ENCODE measurements around the gene FGF9. TPM values are rescaled to one million over a fixed set of nuclear protein-coding genes. Genes with fewer than 3 reads are reported as not detected.
A peak's percentile ranks its signal among the peaks of the same experiment; 100 is the strongest.

The FGF9 gene
- total and polyA plus RNA-seq, 4 donors = 5.1 to 24.0 (median 16.4) TPM

DNA sequence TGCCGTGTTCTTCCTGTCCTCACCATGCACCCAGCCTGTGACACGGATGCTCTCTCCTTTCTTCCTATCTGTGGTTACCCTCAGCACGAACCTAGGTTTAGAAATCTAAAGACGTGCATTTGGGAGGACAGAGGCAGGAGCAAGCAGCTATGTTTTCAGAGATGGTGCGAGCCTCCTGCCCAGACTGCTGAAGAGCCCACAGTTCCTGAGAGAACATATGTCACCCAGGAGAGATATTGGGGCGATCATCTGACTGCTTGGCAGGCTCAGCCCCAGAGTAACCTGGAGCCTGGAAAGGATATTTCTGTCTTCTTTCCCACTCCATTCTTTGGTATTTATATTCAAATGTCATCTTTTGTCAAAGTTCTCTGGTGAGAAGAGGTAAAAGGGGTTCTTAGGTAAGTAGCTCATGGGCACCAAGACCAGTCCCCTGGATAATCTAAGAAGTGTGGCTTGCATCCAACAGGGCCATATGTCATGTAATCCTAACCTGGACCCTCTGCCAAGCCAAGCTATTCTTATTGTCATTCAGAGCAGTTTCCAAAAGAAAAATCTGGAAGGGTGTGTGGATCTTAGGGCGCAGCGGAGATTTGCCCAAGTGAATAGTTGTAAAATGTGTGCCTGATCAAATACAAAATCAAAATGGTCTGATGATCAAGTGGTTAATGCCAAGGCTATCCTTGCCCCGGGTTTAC is 59.5 kb downstream of the FGF9 start:
- Histone ChIP-seq H3K4me1 (ENCODE audit: control insufficient read depth, insufficient read depth, low read length) (peaks cover 2% of the 10 kb centered on the region), H3K36me3 (ENCODE audit: control insufficient read depth, insufficient read depth, low read length) (no peaks in the 10 kb centered on the region), H3K27ac (ENCODE audit: low read depth, low read length) (no peak overlapping the region), H3K9me3 (ENCODE audit: control insufficient read depth, insufficient read depth, low read length) (no peaks in the 10 kb centered on the region), H3K4me3 (ENCODE audit: low read depth, low read length) (no peak overlapping the region), H3K27me3 (ENCODE audit: control insufficient read depth, insufficient read depth, low read length) (no peaks in the 10 kb centered on the region)
- no peak for DNase-seq (ENCODE audit: low read depth in 4 of 6, low spot score in 6 of 6)
- WGBS (ENCODE audit: insufficient coverage) = 74% methylated on average over 4 of the region's 9 CpGs

DNA sequence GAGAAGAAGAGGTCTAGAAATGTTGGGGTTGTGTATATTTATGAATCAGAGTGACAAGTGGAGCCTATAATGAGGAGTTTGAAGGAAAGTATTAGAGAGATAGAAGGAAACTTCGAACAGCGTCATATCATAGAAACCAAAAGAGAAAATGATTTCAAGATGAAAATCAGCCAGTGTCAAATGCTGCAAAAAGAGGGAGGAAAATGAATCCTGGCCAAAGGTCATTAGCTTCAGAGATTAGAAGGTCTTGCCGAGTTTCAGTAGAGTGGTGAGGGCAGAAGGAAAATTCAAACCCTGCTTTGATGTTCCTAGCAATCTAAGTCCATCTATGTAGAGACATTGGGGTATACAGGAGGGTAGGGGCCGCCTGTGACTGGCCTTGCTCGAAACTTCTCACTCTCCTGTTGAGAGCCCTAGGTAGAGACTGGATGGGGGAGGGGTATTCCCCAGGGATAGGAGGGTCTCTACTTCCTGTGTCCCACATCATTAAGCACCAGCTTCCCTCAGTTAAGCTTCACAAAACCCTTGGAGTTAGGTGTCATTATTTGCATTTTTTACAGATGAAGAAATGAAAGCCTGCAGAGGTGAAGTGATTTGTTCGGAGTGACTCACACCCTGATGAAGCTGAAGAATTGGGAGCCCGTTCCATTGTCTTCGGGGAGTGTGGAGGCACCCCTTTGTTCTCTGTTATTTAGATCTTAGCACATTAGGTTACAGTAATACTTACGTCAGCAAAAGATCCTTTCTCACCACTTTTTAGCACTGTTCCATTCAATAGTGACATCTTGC is 62.8 kb downstream of the FGF9 start:
- Histone ChIP-seq H3K27me3 (ENCODE audit: control insufficient read depth, insufficient read depth, low read length) (no peaks in the 10 kb centered on the region), H3K4me3 (ENCODE audit: low read depth, low read length) (no peak overlapping the region), H3K27ac (ENCODE audit: low read depth, low read length) (no peak overlapping the region), H3K36me3 (ENCODE audit: control insufficient read depth, insufficient read depth, low read length) (no peaks in the 10 kb centered on the region), H3K9me3 (ENCODE audit: control insufficient read depth, insufficient read depth, low read length) (no peaks in the 10 kb centered on the region), H3K4me1 (ENCODE audit: control insufficient read depth, insufficient read depth, low read length) (peaks cover 24% of the 10 kb centered on the region)
- 79% methylated on average over 4 of the region's 9 CpGs for WGBS (ENCODE audit: insufficient coverage)
- DNase-seq (ENCODE audit: low read depth in 4 of 6, low spot score in 6 of 6) = no peak

DNA sequence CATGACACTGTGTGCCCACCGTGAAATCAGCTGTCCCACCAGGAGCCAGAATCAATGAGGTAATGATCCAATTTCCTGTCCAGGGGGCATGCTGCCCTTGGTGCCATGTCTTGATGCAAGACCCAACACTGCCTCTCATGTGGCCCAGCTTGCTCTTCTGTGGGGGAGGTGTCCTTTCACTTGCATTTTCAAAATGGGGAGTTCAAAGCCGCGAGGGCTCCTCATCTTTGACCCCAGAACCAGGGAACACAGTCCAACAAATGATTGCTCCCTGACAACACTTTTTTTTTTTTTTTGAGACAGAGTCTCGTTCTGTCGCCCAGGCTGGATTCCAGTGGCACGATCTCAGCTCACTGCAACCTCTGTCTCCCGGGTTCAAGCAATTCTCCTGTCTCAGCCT is 64.1 kb downstream of the FGF9 start:
- no peaks in the 10 kb centered on the region for H3K36me3 ChIP-seq (ENCODE audit: control insufficient read depth, insufficient read depth, low read length)

DNA sequence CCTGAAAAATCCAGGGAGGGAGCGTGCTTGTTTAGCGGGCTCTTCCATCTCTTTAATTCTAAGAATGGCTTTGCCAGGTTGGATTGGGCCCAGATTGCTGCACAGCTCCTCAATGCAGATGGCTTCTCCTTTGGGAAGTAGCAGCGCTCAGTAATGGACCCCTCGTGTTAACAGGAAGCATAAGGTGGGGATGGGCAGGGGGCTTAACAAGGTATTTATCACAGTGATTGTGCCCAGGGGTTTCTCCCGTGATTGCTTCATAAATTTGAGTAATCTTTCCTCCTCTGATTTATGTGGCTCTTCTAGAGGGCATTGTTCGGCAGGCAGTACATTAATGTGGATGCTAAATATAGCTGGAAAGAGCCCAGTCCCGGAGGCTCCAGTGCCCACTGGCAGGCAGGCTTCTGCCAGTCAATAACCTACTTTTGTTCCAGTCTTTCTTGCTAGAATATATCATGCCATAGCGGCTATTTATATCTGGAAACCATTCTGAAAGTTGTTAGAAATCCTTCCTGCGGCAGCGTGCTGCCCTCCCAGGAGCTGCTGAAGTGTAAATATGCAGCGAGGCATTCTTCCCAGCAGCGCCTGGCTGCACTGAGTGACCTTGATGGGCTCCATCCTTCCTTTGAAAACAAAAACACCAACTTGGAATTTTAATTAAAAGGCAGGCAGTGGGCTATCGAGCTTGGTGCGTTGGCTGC is 65.0 kb downstream of the FGF9 start:
- no peaks in the 10 kb centered on the region for H3K27me3 ChIP-seq (ENCODE audit: control insufficient read depth, insufficient read depth, low read length)
- peak overlapping the region; percentile 9 for H3K4me3 ChIP-seq (ENCODE audit: low read depth, low read length)
- H3K9me3 ChIP-seq (ENCODE audit: control insufficient read depth, insufficient read depth, low read length) = no peaks in the 10 kb centered on the region
- 7% methylated on average over 13 of the region's 14 CpGs for WGBS (ENCODE audit: insufficient coverage)
- H3K4me1 ChIP-seq (ENCODE audit: control insufficient read depth, insufficient read depth, low read length) = peaks cover 27% of the 10 kb centered on the region
- DNase-seq (ENCODE audit: low read depth in 4 of 6, low spot score in 6 of 6) = peak; percentile 36 to 94 (median 52)
- no peaks in the 10 kb centered on the region for H3K36me3 ChIP-seq (ENCODE audit: control insufficient read depth, insufficient read depth, low read length)
- no peak overlapping the region for H3K27ac ChIP-seq (ENCODE audit: low read depth, low read length)

More for the DNA sequence above, 64.1 kb downstream of the FGF9 start:
- DNase-seq (ENCODE audit: low read depth in 4 of 6, low spot score in 6 of 6) = no peak
- Histone ChIP-seq H3K27me3 (ENCODE audit: control insufficient read depth, insufficient read depth, low read length) (no peaks in the 10 kb centered on the region), H3K4me1 (ENCODE audit: control insufficient read depth, insufficient read depth, low read length) (peaks cover 27% of the 10 kb centered on the region), H3K4me3 (ENCODE audit: low read depth, low read length) (no peak overlapping the region), H3K9me3 (ENCODE audit: control insufficient read depth, insufficient read depth, low read length) (no peaks in the 10 kb centered on the region), H3K27ac (ENCODE audit: low read depth, low read length) (no peak overlapping the region)
- WGBS (ENCODE audit: insufficient coverage) = 91% methylated on average over 7 of the region's 7 CpGs

DNA sequence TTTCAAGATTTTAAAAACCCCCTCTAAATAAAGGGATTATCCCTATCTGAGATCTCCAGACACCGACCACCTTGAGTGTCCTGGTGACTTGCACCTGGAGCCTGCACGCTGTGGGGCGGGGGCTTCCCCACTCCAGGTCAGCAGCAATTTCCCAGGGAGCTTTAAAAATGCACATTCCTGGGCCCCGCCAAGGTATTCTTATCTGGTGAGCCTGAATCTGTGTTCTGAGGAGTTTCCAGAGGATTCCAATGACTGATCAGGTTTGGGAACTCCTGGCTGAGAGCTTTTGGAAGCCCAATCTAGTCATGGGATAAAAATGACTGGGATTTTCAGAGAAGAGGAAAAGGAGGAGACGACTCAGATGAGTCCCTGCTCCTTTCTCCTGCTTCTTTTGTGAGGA is 66.1 kb downstream of the FGF9 start:
- DNase-seq (ENCODE audit: low read depth in 4 of 6, low spot score in 6 of 6) = no peak
- Histone ChIP-seq H3K36me3 (ENCODE audit: control insufficient read depth, insufficient read depth, low read length) (no peaks in the 10 kb centered on the region), H3K9me3 (ENCODE audit: control insufficient read depth, insufficient read depth, low read length) (no peaks in the 10 kb centered on the region), H3K4me1 (ENCODE audit: control insufficient read depth, insufficient read depth, low read length) (peaks cover 27% of the 10 kb centered on the region), H3K4me3 (ENCODE audit: low read depth, low read length) (no peak overlapping the region), H3K27me3 (ENCODE audit: control insufficient read depth, insufficient read depth, low read length) (no peaks in the 10 kb centered on the region), H3K27ac (ENCODE audit: low read depth, low read length) (no peak overlapping the region)
- 91% methylated on average over 5 of the region's 5 CpGs for WGBS (ENCODE audit: insufficient coverage)

DNA sequence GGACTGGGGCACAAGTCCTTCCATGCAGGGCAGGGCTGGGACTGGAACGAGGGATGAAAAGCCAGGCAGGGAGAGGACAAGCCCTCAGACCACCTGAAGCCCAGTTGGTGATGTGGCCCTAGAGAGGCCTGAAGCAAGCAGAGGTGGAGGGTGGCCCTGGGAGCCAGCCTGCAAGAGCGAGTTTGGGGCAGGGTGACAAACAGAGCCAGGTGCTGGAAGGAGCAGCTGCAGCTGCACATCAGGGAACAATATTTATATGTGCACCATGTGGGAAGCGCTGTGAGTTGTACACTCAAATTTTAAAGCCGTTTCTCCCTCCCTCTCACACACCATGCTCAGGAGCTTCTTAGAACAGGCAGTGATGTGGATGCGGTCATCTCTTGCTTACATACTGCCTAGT is 67.8 kb downstream of the FGF9 start:
- DNase-seq (ENCODE audit: low read depth in 4 of 6, low spot score in 6 of 6) = peak in 1 of 6 donors; percentile 64
- no peak overlapping the region for H3K27ac ChIP-seq (ENCODE audit: low read depth, low read length)
- H3K27me3 ChIP-seq (ENCODE audit: control insufficient read depth, insufficient read depth, low read length) = no peaks in the 10 kb centered on the region
- H3K9me3 ChIP-seq (ENCODE audit: control insufficient read depth, insufficient read depth, low read length) = no peaks in the 10 kb centered on the region
- H3K4me3 ChIP-seq (ENCODE audit: low read depth, low read length) = no peak overlapping the region
- 66% methylated on average over 3 of the region's 5 CpGs for WGBS (ENCODE audit: insufficient coverage)
- peaks cover 27% of the 10 kb centered on the region for H3K4me1 ChIP-seq (ENCODE audit: control insufficient read depth, insufficient read depth, low read length)
- H3K36me3 ChIP-seq (ENCODE audit: control insufficient read depth, insufficient read depth, low read length) = no peaks in the 10 kb centered on the region

DNA sequence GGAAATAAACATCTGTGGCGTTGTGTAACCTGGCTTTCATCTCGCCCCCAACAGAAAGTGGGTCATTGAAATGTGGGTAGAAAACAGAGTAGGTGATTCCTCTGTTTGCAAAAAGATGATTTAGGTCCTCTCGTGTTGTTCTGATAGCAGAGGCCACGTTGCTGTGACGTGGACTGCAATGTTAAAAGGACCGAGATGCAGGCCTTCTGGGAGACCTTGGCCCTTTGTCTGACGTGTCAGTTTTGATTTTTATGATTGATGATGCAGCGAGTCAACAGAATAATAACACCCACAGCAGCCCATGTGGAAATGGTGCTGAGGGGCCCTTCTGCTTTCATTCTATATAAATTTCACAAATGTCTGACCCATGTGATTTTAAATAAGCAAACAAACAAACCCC is 68.9 kb downstream of the FGF9 start:
- Histone ChIP-seq H3K9me3 (ENCODE audit: control insufficient read depth, insufficient read depth, low read length) (no peaks in the 10 kb centered on the region), H3K4me1 (ENCODE audit: control insufficient read depth, insufficient read depth, low read length) (peaks cover 27% of the 10 kb centered on the region), H3K27me3 (ENCODE audit: control insufficient read depth, insufficient read depth, low read length) (no peaks in the 10 kb centered on the region), H3K27ac (ENCODE audit: low read depth, low read length) (no peak overlapping the region), H3K4me3 (ENCODE audit: low read depth, low read length) (no peak overlapping the region), H3K36me3 (ENCODE audit: control insufficient read depth, insufficient read depth, low read length) (no peaks in the 10 kb centered on the region)
- 75% methylated on average over 6 of the region's 8 CpGs for WGBS (ENCODE audit: insufficient coverage)
- DNase-seq (ENCODE audit: low read depth in 4 of 6, low spot score in 6 of 6) = peak in 1 of 6 donors; percentile 13

DNA sequence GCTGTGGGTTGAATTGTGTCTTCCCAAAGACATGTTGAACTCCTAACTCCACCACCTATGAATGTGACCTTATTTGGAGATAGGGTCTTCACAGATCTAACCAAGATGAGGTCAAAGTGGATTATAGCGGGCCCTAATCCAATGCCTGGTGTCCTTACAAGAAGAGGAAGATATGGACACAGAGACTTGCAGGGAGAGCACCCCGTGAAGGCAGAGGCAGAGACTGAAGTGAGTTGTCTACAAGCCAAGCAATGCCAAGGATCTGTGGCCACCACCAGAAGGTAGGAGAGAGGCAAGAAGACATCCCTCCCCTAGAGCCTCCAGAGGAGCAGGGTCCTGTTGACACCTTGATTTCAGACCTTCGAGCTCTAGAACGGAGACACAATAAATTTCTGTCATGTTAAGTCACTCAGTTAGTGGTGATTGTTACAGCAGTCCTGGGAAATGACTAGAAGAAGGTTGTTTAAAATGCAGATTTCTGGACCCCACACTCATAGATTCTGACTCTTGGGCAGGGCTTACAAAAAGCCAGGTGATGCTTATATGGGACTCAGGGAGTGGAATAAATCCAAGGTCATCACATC is 70.6 kb downstream of the FGF9 start:
- no peak for DNase-seq (ENCODE audit: low read depth in 4 of 6, low spot score in 6 of 6)
- 95% methylated on average over 2 of the region's 4 CpGs for WGBS (ENCODE audit: insufficient coverage)
- H3K4me1 ChIP-seq (ENCODE audit: control insufficient read depth, insufficient read depth, low read length) = peaks cover 14% of the 10 kb centered on the region
- no peaks in the 10 kb centered on the region for H3K9me3 ChIP-seq (ENCODE audit: control insufficient read depth, insufficient read depth, low read length)
- no peaks in the 10 kb centered on the region for H3K36me3 ChIP-seq (ENCODE audit: control insufficient read depth, insufficient read depth, low read length)
- H3K27me3 ChIP-seq (ENCODE audit: control insufficient read depth, insufficient read depth, low read length) = no peaks in the 10 kb centered on the region
- no peak overlapping the region for H3K4me3 ChIP-seq (ENCODE audit: low read depth, low read length)
- H3K27ac ChIP-seq (ENCODE audit: low read depth, low read length) = no peak overlapping the region

DNA sequence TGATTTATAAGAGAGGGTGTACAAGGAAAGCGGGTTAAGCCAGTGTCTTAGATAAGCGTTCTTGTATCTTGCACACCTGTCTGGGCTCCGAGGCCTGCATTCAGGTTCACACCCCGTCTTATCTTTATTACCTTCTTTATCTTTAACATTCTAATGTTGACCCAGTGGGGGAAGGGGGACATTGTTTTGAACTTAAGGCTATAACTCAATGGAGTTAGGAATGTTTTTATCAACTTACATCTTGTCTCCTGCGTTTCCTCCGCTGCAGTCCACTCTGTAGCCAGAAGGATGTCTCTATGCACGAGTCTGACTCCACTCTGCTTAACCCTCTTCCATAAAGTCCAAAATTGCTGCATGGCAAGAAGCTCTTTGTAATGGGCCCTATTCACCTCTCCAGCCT is 71.2 kb downstream of the FGF9 start:
- H3K4me1 ChIP-seq (ENCODE audit: control insufficient read depth, insufficient read depth, low read length) = peaks cover 9% of the 10 kb centered on the region
- DNase-seq (ENCODE audit: low read depth in 4 of 6, low spot score in 6 of 6) = no peak
- 83% methylated on average over 3 of the region's 7 CpGs for WGBS (ENCODE audit: insufficient coverage)
- H3K4me3 ChIP-seq (ENCODE audit: low read depth, low read length) = no peak overlapping the region
- H3K36me3 ChIP-seq (ENCODE audit: control insufficient read depth, insufficient read depth, low read length) = no peaks in the 10 kb centered on the region
- H3K27ac ChIP-seq (ENCODE audit: low read depth, low read length) = no peak overlapping the region
- no peaks in the 10 kb centered on the region for H3K9me3 ChIP-seq (ENCODE audit: control insufficient read depth, insufficient read depth, low read length)
- no peaks in the 10 kb centered on the region for H3K27me3 ChIP-seq (ENCODE audit: control insufficient read depth, insufficient read depth, low read length)

Data from spinal cord (tissue), 10 donors.